Measurements from ENCODE around the gene DOCK1. TPM values are rescaled to one million over a fixed set of nuclear protein-coding genes. Genes with fewer than 3 reads are reported as not detected.

Gene DOCK1
- total RNA-seq, 1 donor from 2014 or later = 52.7 TPM

- no peaks in the 10 kb centered on the region for H3K9me3 ChIP-seq (ENCODE audit: control insufficient read depth in 3 of 3, low read length in 3 of 3)
- no peaks in the 10 kb centered on the region for H3K27me3 ChIP-seq (ENCODE audit: control insufficient read depth in 3 of 3, insufficient read depth in 3 of 3, low read length in 3 of 3)
- H3K4me3 ChIP-seq (ENCODE audit: low read length in 3 of 3) = no peak overlapping the region
- peaks cover 0 to 5% (median 0%) of the 10 kb centered on the region in 3 donors for H3K4me1 ChIP-seq (ENCODE audit: control insufficient read depth in 3 of 3, insufficient read depth in 3 of 3, low read length in 3 of 3)
- H3K36me3 ChIP-seq (ENCODE audit: control insufficient read depth in 3 of 3, insufficient read depth in 3 of 3, low read length in 3 of 3) = no peaks in the 10 kb centered on the region
- no peak overlapping the region for H3K9ac ChIP-seq (ENCODE audit: low read depth in 1 of 3, low read length in 3 of 3)
- H3K27ac ChIP-seq (ENCODE audit: low read depth, low read length) = no peak overlapping the region
Observed at GRCh38 chr10:127157506-127158200, 252.4 kb downstream of the DOCK1 start.

GRCh38 chr10:127158662-127159061 lies 253.4 kb downstream of the DOCK1 start:
- no peaks in the 10 kb centered on the region for H3K9me3 ChIP-seq (ENCODE audit: control insufficient read depth in 3 of 3, low read length in 3 of 3)
- no peaks in the 10 kb centered on the region for H3K27me3 ChIP-seq (ENCODE audit: control insufficient read depth in 3 of 3, insufficient read depth in 3 of 3, low read length in 3 of 3)
- peaks cover 0 to 5% (median 1%) of the 10 kb centered on the region in 3 donors for H3K4me1 ChIP-seq (ENCODE audit: control insufficient read depth in 3 of 3, insufficient read depth in 3 of 3, low read length in 3 of 3)
- H3K27ac ChIP-seq (ENCODE audit: low read depth, low read length) = no peak overlapping the region
- H3K9ac ChIP-seq (ENCODE audit: low read depth in 1 of 3, low read length in 3 of 3) = no peak overlapping the region
- no peaks in the 10 kb centered on the region for H3K36me3 ChIP-seq (ENCODE audit: control insufficient read depth in 3 of 3, insufficient read depth in 3 of 3, low read length in 3 of 3)
- H3K4me3 ChIP-seq (ENCODE audit: low read length in 3 of 3) = no peak overlapping the region

- Histone ChIP-seq H3K9me3 (ENCODE audit: control insufficient read depth in 3 of 3, low read length in 3 of 3) (no peaks in the 10 kb centered on the region), H3K27ac (ENCODE audit: low read depth, low read length) (no peak overlapping the region), H3K36me3 (ENCODE audit: control insufficient read depth in 3 of 3, insufficient read depth in 3 of 3, low read length in 3 of 3) (no peaks in the 10 kb centered on the region), H3K27me3 (ENCODE audit: control insufficient read depth in 3 of 3, insufficient read depth in 3 of 3, low read length in 3 of 3) (no peaks in the 10 kb centered on the region), H3K9ac (ENCODE audit: low read depth in 1 of 3, low read length in 3 of 3) (no peak overlapping the region), H3K4me3 (ENCODE audit: low read length in 3 of 3) (no peak overlapping the region), H3K4me1 (ENCODE audit: control insufficient read depth in 3 of 3, insufficient read depth in 3 of 3, low read length in 3 of 3) (peaks cover 0 to 5% (median 4%) of the 10 kb centered on the region in 3 donors)
Observed at GRCh38 chr10:127159648-127160245, 254.5 kb downstream of the DOCK1 start.

- Histone ChIP-seq H3K9ac (ENCODE audit: low read depth in 1 of 3, low read length in 3 of 3) (no peak overlapping the region), H3K4me3 (ENCODE audit: low read length in 3 of 3) (no peak overlapping the region), H3K27me3 (ENCODE audit: control insufficient read depth in 3 of 3, insufficient read depth in 3 of 3, low read length in 3 of 3) (no peaks in the 10 kb centered on the region), H3K27ac (ENCODE audit: low read depth, low read length) (no peak overlapping the region), H3K36me3 (ENCODE audit: control insufficient read depth in 3 of 3, insufficient read depth in 3 of 3, low read length in 3 of 3) (no peaks in the 10 kb centered on the region), H3K4me1 (ENCODE audit: control insufficient read depth in 3 of 3, insufficient read depth in 3 of 3, low read length in 3 of 3) (peaks cover 0 to 4% (median 0%) of the 10 kb centered on the region in 3 donors), H3K9me3 (ENCODE audit: control insufficient read depth in 3 of 3, low read length in 3 of 3) (no peaks in the 10 kb centered on the region)
Observed at GRCh38 chr10:127161482-127161881, 256.3 kb downstream of the DOCK1 start.

GRCh38 chr10:127162841-127163240 lies 257.6 kb downstream of the DOCK1 start:
- Histone ChIP-seq H3K27ac (ENCODE audit: low read depth, low read length) (no peak overlapping the region), H3K4me1 (ENCODE audit: control insufficient read depth in 3 of 3, insufficient read depth in 3 of 3, low read length in 3 of 3) (peaks cover 0 to 4% (median 0%) of the 10 kb centered on the region in 3 donors), H3K9me3 (ENCODE audit: control insufficient read depth in 3 of 3, low read length in 3 of 3) (no peaks in the 10 kb centered on the region), H3K27me3 (ENCODE audit: control insufficient read depth in 3 of 3, insufficient read depth in 3 of 3, low read length in 3 of 3) (no peaks in the 10 kb centered on the region), H3K36me3 (ENCODE audit: control insufficient read depth in 3 of 3, insufficient read depth in 3 of 3, low read length in 3 of 3) (no peaks in the 10 kb centered on the region), H3K4me3 (ENCODE audit: low read length in 3 of 3) (no peak overlapping the region), H3K9ac (ENCODE audit: low read depth in 1 of 3, low read length in 3 of 3) (no peak overlapping the region)

GRCh38 chr10:127168261-127168660 lies 263.0 kb downstream of the DOCK1 start:
- Histone ChIP-seq H3K4me1 (ENCODE audit: control insufficient read depth in 3 of 3, insufficient read depth in 3 of 3, low read length in 3 of 3) (peaks cover 0 to 4% (median 0%) of the 10 kb centered on the region in 3 donors), H3K27me3 (ENCODE audit: control insufficient read depth in 3 of 3, insufficient read depth in 3 of 3, low read length in 3 of 3) (no peaks in the 10 kb centered on the region), H3K9me3 (ENCODE audit: control insufficient read depth in 3 of 3, low read length in 3 of 3) (no peaks in the 10 kb centered on the region)

GRCh38 chr10:127174866-127175265 lies 269.6 kb downstream of the DOCK1 start:
- Histone ChIP-seq H3K9me3 (ENCODE audit: control insufficient read depth in 3 of 3, low read length in 3 of 3) (no peaks in the 10 kb centered on the region), H3K9ac (ENCODE audit: low read depth in 1 of 3, low read length in 3 of 3) (no peak overlapping the region), H3K27ac (ENCODE audit: low read depth, low read length) (no peak overlapping the region), H3K36me3 (ENCODE audit: control insufficient read depth in 3 of 3, insufficient read depth in 3 of 3, low read length in 3 of 3) (no peaks in the 10 kb centered on the region), H3K4me3 (ENCODE audit: low read length in 3 of 3) (no peak overlapping the region), H3K4me1 (ENCODE audit: control insufficient read depth in 3 of 3, insufficient read depth in 3 of 3, low read length in 3 of 3) (no peaks in the 10 kb centered on the region), H3K27me3 (ENCODE audit: control insufficient read depth in 3 of 3, insufficient read depth in 3 of 3, low read length in 3 of 3) (no peaks in the 10 kb centered on the region)

More at GRCh38 chr10:127168261-127168660, 263.0 kb downstream of the DOCK1 start:
- H3K4me3 ChIP-seq (ENCODE audit: low read length in 3 of 3) = no peak overlapping the region
- no peak overlapping the region for H3K27ac ChIP-seq (ENCODE audit: low read depth, low read length)
- no peaks in the 10 kb centered on the region for H3K36me3 ChIP-seq (ENCODE audit: control insufficient read depth in 3 of 3, insufficient read depth in 3 of 3, low read length in 3 of 3)
- H3K9ac ChIP-seq (ENCODE audit: low read depth in 1 of 3, low read length in 3 of 3) = no peak overlapping the region

GRCh38 chr10:127175357-127176110 lies 270.3 kb downstream of the DOCK1 start:
- Histone ChIP-seq H3K9me3 (ENCODE audit: control insufficient read depth in 3 of 3, low read length in 3 of 3) (no peaks in the 10 kb centered on the region), H3K27ac (ENCODE audit: low read depth, low read length) (no peak overlapping the region), H3K4me1 (ENCODE audit: control insufficient read depth in 3 of 3, insufficient read depth in 3 of 3, low read length in 3 of 3) (no peaks in the 10 kb centered on the region), H3K27me3 (ENCODE audit: control insufficient read depth in 3 of 3, insufficient read depth in 3 of 3, low read length in 3 of 3) (no peaks in the 10 kb centered on the region), H3K36me3 (ENCODE audit: control insufficient read depth in 3 of 3, insufficient read depth in 3 of 3, low read length in 3 of 3) (no peaks in the 10 kb centered on the region), H3K4me3 (ENCODE audit: low read length in 3 of 3) (no peak overlapping the region), H3K9ac (ENCODE audit: low read depth in 1 of 3, low read length in 3 of 3) (no peak overlapping the region)

GRCh38 chr10:127176649-127177048 lies 271.4 kb downstream of the DOCK1 start:
- no peaks in the 10 kb centered on the region for H3K36me3 ChIP-seq (ENCODE audit: control insufficient read depth in 3 of 3, insufficient read depth in 3 of 3, low read length in 3 of 3)
- H3K27ac ChIP-seq (ENCODE audit: low read depth, low read length) = no peak overlapping the region
- H3K9ac ChIP-seq (ENCODE audit: low read depth in 1 of 3, low read length in 3 of 3) = no peak overlapping the region
- no peak overlapping the region for H3K4me3 ChIP-seq (ENCODE audit: low read length in 3 of 3)
- no peaks in the 10 kb centered on the region for H3K9me3 ChIP-seq (ENCODE audit: control insufficient read depth in 3 of 3, low read length in 3 of 3)
- no peaks in the 10 kb centered on the region for H3K4me1 ChIP-seq (ENCODE audit: control insufficient read depth in 3 of 3, insufficient read depth in 3 of 3, low read length in 3 of 3)
- H3K27me3 ChIP-seq (ENCODE audit: control insufficient read depth in 3 of 3, insufficient read depth in 3 of 3, low read length in 3 of 3) = no peaks in the 10 kb centered on the region
